CD14-positive monocyte (primary cell): ENCODE results near the gene MORF4L1. TPM values are rescaled to one million over a fixed set of nuclear protein-coding genes. Genes with fewer than 3 reads are reported as not detected.
"Not testable (repeated sequence)": the region's sequence is repeated elsewhere in the genome, so short reads cannot be mapped to it uniquely, and the experiment has no call there.

ENCODE experiments used
- DNase-seq, 3 donors: peaks; one replicate each; pipeline ENCODE4 v3.0.0-alpha.2; 2011 to 2022
- H2AFZ ChIP-seq: 2 replicates; pipeline ENCODE4 v1.6.0; 2012; ENCODE audit warnings: mild to moderate bottlenecking, low read depth, low read length, inconsistent platforms; ENCODE audit not compliant: insufficient read depth, poor library complexity, severe bottlenecking
- H3K27ac ChIP-seq, 2 donors: 1 replicate in 1 of 2; 2 replicates in 1 of 2; pipeline ENCODE4 v1.5.1; 2012 to 2013; ENCODE audit warnings: low read length in 2 of 2, control low read depth in 1 of 2, inconsistent platforms in 1 of 2, low read depth in 1 of 2, mild to moderate bottlenecking in 1 of 2
- H3K27me3 ChIP-seq, 2 donors: one replicate each; pipeline versions ENCODE4 v1.6.0 to v1.6.1; 2011 to 2013; ENCODE audit warnings: low read length in 2 of 2; ENCODE audit not compliant: control insufficient read depth in 2 of 2, insufficient read depth in 2 of 2
- H3K36me3 ChIP-seq, 2 donors: replicated peaks in 1 of 2; 1 replicate in 1 of 2; 2 replicates in 1 of 2; pipeline versions ENCODE4 v1.5.1 to v1.6.1; 2012 to 2013; ENCODE audit warnings: low read length in 2 of 2, control low read depth in 1 of 2, inconsistent platforms in 1 of 2, mild to moderate bottlenecking in 1 of 2; ENCODE audit not compliant: insufficient read depth in 2 of 2, control insufficient read depth in 1 of 2
- H3K4me1 ChIP-seq, 2 donors: 1 replicate in 1 of 2; 2 replicates in 1 of 2; pipeline versions ENCODE4 v1.5.1 to v1.6.1; 2012 to 2013; ENCODE audit warnings: low read length in 2 of 2, control low read depth in 1 of 2, inconsistent platforms in 1 of 2, mild to moderate bottlenecking in 1 of 2, moderate library complexity in 1 of 2; ENCODE audit not compliant: insufficient read depth in 2 of 2, control insufficient read depth in 1 of 2
- H3K4me2 ChIP-seq: replicated peaks from 2 replicates; pipeline ENCODE3; 2012; ENCODE audit warnings: low read length, moderate library complexity, mild to moderate bottlenecking; ENCODE audit not compliant: poor library complexity, severe bottlenecking; ENCODE audit errors: extremely low read depth
- H3K4me3 ChIP-seq, 3 experiments: fragments of 200-600 bp in 1 of 3; sonication (generic) in 1 of 3; replicated peaks in 1 of 3; 1 replicate in 2 of 3; 2 replicates in 1 of 3; pipeline ENCODE4 v1.5.1; 2011 to 2013; ENCODE audit warnings: low read length in 3 of 3, mild to moderate bottlenecking in 3 of 3, control low read depth in 2 of 3, low read depth in 2 of 3, inconsistent platforms in 1 of 3, moderate library complexity in 1 of 3
- H3K79me2 ChIP-seq: 2 replicates; pipeline ENCODE4 v1.6.0; 2012; ENCODE audit warnings: mild to moderate bottlenecking, control low read depth, inconsistent platforms, low read length, moderate library complexity; ENCODE audit not compliant: insufficient read depth
- H3K9ac ChIP-seq: 2 replicates; pipeline ENCODE4 v1.6.0; 2017; ENCODE audit warnings: low read length, mild to moderate bottlenecking; ENCODE audit not compliant: insufficient read depth, poor library complexity, severe bottlenecking
- H3K9me3 ChIP-seq, 2 donors: replicated peaks in 1 of 2; 1 replicate in 1 of 2; 2 replicates in 1 of 2; pipeline versions ENCODE4 v1.5.1 to v1.6.1; 2012 to 2013; ENCODE audit warnings: low read length in 2 of 2, control low read depth in 1 of 2; ENCODE audit not compliant: control insufficient read depth in 1 of 2, insufficient read depth in 1 of 2
- H4K20me1 ChIP-seq: 2 replicates; pipeline ENCODE4 v1.6.0; 2012; ENCODE audit warnings: mild to moderate bottlenecking, low read length, control low read depth, moderate library complexity; ENCODE audit not compliant: insufficient read depth
- H3K27ac Mint-ChIP-seq, 7 donors: one replicate each; pipeline ENCODE4 v1.8.0; 2020; ENCODE audit warnings: mild to moderate bottlenecking in 7 of 7, mixed read lengths in 7 of 7, moderate library complexity in 6 of 7, inconsistent platforms in 2 of 7
- H3K27me3 Mint-ChIP-seq, 3 donors: one replicate each; pipeline ENCODE4 v1.8.0; 2021 to 2022; ENCODE audit warnings: low read depth in 3 of 3, mild to moderate bottlenecking in 3 of 3, mixed read lengths in 3 of 3, moderate library complexity in 3 of 3, inconsistent platforms in 1 of 3
- H3K36me3 Mint-ChIP-seq, 2 donors: one replicate each; pipeline ENCODE4 v1.8.0; 2020; ENCODE audit warnings: mixed read lengths in 2 of 2, inconsistent platforms in 1 of 2, mild to moderate bottlenecking in 1 of 2
- H3K4me1 Mint-ChIP-seq: one replicate; pipeline ENCODE4 v1.8.0; 2020; ENCODE audit warnings: mild to moderate bottlenecking, mixed read lengths
- H3K4me3 Mint-ChIP-seq, 2 donors: one replicate each; pipeline ENCODE4 v1.8.0; 2020; ENCODE audit warnings: mild to moderate bottlenecking in 2 of 2, mixed read lengths in 2 of 2, moderate library complexity in 1 of 2
- H3K9me3 Mint-ChIP-seq, 7 donors: one replicate each; pipeline ENCODE4 v1.8.0; 2020 to 2022; ENCODE audit warnings: mixed read lengths in 7 of 7, mild to moderate bottlenecking in 6 of 7, moderate library complexity in 6 of 7, inconsistent platforms in 2 of 7
- WGBS: methylation state at CpG from one replicate; pipeline ENCODE4 v1.1.5; 2013; ENCODE audit warnings: missing lambda C conversion rate; ENCODE audit not compliant: insufficient coverage; 5-methylcytosine and 5-hydroxymethylcytosine counted together
- intact Hi-C, 2 donors: fragments of 100-400 bp; cut with micrococcal nuclease; formaldehyde crosslinking; loops; one replicate each; pipeline versions ENCODE4 v1.15.0 to v1.15.1; 2023
- polyA plus RNA-seq, 3 donors: library from polyadenylated mRNA; depleted of rRNA in 1 of 3; unstranded in 2 of 3; stranded (reverse) in 1 of 3; fragments of 300-500 nt in 2 of 3; fragments of >200 nt in 1 of 3; fragmentation: Illumina TruSeq in 2 of 3; gene quantifications; 1 replicate in 2 of 3; 2 replicates in 1 of 3; pipeline ENCODE4 v1.2.3, GENCODE V29; 2012 to 2021
- TF ChIP-seq, protein P1 (sequence below): fragments of 200-600 bp; IDR thresholded peaks from one replicate; pipeline ENCODE4 v1.8.0; 2022; ENCODE audit warnings: antibody characterized with exemption, mild to moderate bottlenecking

MORF4L1 gene
- polyA plus RNA-seq, 3 donors, result 191 to 242 (median 224) TPM

DNA sequence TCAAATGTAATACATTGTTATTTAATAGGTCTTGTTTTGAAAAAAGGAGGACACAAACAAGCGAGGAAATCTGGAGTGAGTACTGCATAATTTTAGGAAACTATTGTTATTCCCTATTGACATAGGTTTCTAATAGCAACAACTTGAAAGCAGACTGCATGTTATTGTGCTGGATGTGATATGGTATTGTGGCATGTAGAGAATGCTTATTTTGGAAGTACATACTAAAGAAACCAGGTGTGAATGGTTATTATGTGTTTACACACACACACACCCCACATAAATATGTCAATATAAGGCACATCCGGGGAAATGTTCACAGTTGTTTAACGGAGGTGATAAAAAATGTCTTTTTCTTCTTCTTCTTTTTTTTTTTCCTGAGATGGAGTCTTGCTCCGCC, 5.9 kb upstream of the MORF4L1 start:
- Histone ChIP-seq H3K4me1 (no peaks in the 10 kb centered on the region), H4K20me1 (no peaks in the 10 kb centered on the region), H3K4me3 (no peak overlapping the region), H3K36me3 (no peaks in the 10 kb centered on the region), H3K27me3 (no peaks in the 10 kb centered on the region), H3K4me2 (no peak overlapping the region), H3K9ac (no peak overlapping the region), H2AFZ (no peak overlapping the region), H3K9me3 (no peaks in the 10 kb centered on the region), H3K27ac (no peak overlapping the region), H3K79me2 (no peaks in the 10 kb centered on the region)
- peaks cover 2% of the 10 kb centered on the region for H3K4me1 Mint-ChIP-seq
- H3K27me3 Mint-ChIP-seq, result peaks cover 1 to 11% (median 4%) of the 10 kb centered on the region in 3 donors
- TF ChIP-seq, protein P1, sequence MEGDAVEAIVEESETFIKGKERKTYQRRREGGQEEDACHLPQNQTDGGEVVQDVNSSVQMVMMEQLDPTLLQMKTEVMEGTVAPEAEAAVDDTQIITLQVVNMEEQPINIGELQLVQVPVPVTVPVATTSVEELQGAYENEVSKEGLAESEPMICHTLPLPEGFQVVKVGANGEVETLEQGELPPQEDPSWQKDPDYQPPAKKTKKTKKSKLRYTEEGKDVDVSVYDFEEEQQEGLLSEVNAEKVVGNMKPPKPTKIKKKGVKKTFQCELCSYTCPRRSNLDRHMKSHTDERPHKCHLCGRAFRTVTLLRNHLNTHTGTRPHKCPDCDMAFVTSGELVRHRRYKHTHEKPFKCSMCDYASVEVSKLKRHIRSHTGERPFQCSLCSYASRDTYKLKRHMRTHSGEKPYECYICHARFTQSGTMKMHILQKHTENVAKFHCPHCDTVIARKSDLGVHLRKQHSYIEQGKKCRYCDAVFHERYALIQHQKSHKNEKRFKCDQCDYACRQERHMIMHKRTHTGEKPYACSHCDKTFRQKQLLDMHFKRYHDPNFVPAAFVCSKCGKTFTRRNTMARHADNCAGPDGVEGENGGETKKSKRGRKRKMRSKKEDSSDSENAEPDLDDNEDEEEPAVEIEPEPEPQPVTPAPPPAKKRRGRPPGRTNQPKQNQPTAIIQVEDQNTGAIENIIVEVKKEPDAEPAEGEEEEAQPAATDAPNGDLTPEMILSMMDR, result no peak
- intact Hi-C loops, result no loop called here
- no peak overlapping the region for H3K27ac Mint-ChIP-seq
- DNase-seq, result no peak
- no peaks in the 10 kb centered on the region for H3K9me3 Mint-ChIP-seq
- no CpG with 5 or more reads among the region's 4 CpGs for WGBS
- H3K4me3 Mint-ChIP-seq, result no peak overlapping the region
- H3K36me3 Mint-ChIP-seq, result no peaks in the 10 kb centered on the region

DNA sequence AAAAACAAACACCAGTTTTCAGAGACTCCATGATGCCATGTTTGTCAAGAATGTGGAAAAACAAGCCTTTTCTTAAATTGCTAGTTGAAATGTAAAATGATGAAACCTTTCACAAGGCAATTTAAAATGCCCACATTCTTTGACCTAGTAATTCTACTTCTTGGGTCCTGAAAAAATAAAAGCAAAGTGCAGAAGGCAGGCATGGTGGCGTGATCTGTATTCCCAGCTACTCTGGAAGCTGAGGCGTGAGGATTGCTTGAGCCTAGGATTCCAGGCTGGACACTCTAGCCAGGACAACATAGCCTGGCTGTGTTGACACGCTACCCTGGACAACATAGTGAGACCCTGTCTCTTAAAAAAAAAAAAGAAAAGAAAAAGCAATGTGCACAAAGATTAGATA, 4.3 kb upstream of the MORF4L1 start:
- Mint-ChIP-seq H3K36me3 (no peaks in the 10 kb centered on the region), H3K4me1 (peaks cover 7% of the 10 kb centered on the region), H3K9me3 (peaks cover 0 to 3% (median 0%) of the 10 kb centered on the region in 7 donors), H3K4me3 (no peak overlapping the region), H3K27ac (no peak overlapping the region), H3K27me3 (peaks cover 1 to 11% (median 4%) of the 10 kb centered on the region in 3 donors)
- Histone ChIP-seq H3K9ac (no peak overlapping the region), H2AFZ (no peak overlapping the region), H3K36me3 (no peaks in the 10 kb centered on the region), H3K27ac (no peak overlapping the region), H3K9me3 (no peaks in the 10 kb centered on the region), H3K4me2 (no peak overlapping the region), H3K79me2 (peaks cover 11% of the 10 kb centered on the region), H4K20me1 (no peaks in the 10 kb centered on the region), H3K4me1 (peaks cover 5 to 6% of the 10 kb centered on the region in 2 donors), H3K4me3 (no peak overlapping the region), H3K27me3 (no peaks in the 10 kb centered on the region)
- 95% methylated on average over 2 of the region's 3 CpGs for WGBS
- TF ChIP-seq, protein P1, result no peak
- intact Hi-C loops, result no loop called here
- no peak for DNase-seq

DNA sequence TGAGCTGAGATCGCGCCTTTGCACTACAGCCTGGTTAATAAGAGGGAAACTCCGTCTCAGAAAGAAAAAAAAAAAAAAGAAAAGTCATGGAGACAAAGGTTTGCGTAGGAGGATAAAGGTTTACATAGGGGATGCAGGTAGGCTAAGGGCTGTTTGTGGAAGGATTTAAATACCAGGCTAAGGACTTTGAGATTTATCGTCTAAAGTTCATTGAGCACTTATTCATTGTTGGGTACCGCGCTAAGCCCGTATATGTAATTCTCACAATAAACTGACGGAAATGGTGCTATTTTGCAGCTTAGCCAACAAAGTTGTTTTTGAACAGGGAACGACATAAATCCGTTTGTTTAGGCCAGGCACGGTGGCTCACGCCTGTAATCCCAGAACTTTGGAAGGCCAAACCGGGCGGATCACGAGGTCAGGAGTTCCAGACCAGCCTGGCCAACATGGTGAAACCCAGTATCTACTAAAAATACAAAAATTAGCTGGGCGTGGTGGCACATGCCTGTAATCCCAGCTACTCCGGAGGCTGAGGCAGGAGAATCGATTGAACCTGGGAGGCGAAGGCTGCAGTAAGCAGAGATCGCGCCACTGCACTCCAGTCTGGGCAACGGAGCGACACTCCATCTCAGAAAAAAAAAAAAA, 1.1 kb upstream of the MORF4L1 start:
- intact Hi-C loops, result loop anchor here (10.0 kb wide), 3 partner anchors 73 to 1283 kb away; partner anchors contain the start of genes CTSH (in 1 of the 2) and FAH (in 1 of the 2)
- Histone ChIP-seq H3K9ac (peak overlapping the region; percentile 100), H3K4me3 (peak overlapping the region in 1 of 3 experiments; percentile 100), H3K27ac (peak overlapping the region in 1 of 2 donors; percentile 100), H3K4me1 (peaks cover 27 to 28% of the 10 kb centered on the region in 2 donors), H4K20me1 (peaks cover 31% of the 10 kb centered on the region), H2AFZ (peak overlapping the region; percentile 78), H3K79me2 (peaks cover 43% of the 10 kb centered on the region), H3K4me2 (peak overlapping the region; percentile 91)
- not testable (repeated sequence) for DNase-seq, H3K36me3 ChIP-seq, H3K9me3 ChIP-seq, H3K27me3 Mint-ChIP-seq, H3K9me3 Mint-ChIP-seq, H3K27me3 ChIP-seq, H3K36me3 Mint-ChIP-seq
- H3K27ac Mint-ChIP-seq, result peak overlapping the region in 5 of 7 donors; percentile 69 to 100 (median 88)
- 98% methylated on average over 19 of the region's 24 CpGs for WGBS
- H3K4me1 Mint-ChIP-seq, result peaks cover 24% of the 10 kb centered on the region
- peak overlapping the region; percentile 82 to 97 for H3K4me3 Mint-ChIP-seq
